HepG2 (cell line): ENCODE results near the gene KLF16. TPM values are rescaled to one million over a fixed set of nuclear protein-coding genes. Genes with fewer than 3 reads are reported as not detected.

Experiments used
- AKNA ChIP-seq: sonication (generic); formaldehyde crosslinking; IDR thresholded peaks from 2 replicates; pipeline ENCODE4 v1.4.0; 2020; ENCODE audit warnings: missing genetic modification reagents, borderline replicate concordance
- BATF2 ChIP-seq: sonication (generic); formaldehyde crosslinking; IDR thresholded peaks from 2 replicates; pipeline ENCODE4 v1.8.0; 2022; ENCODE audit warnings: mild to moderate bottlenecking, missing genetic modification reagents, moderate library complexity
- GMEB2 ChIP-seq: IDR thresholded peaks from 2 replicates; pipeline ENCODE4 v1.6.1; 2016; ENCODE audit warnings: missing biosample characterization, missing genetic modification reagents, low read depth
- HBP1 ChIP-seq: IDR thresholded peaks from 2 replicates; pipeline ENCODE4 v1.6.1; 2016; ENCODE audit warnings: low read depth, control low read depth
- HNRNPLL ChIP-seq: fragments of 200-400 bp; formaldehyde crosslinking; IDR thresholded peaks from 2 replicates; pipeline ENCODE4 v1.6.1; 2017; ENCODE audit warnings: mild to moderate bottlenecking, low read depth, low read length; ENCODE audit not compliant: poor library complexity, severe bottlenecking
- JDP2 ChIP-seq: sonication (generic); formaldehyde crosslinking; IDR thresholded peaks from 2 replicates; pipeline ENCODE4 v1.8.1; 2022; ENCODE audit warnings: missing genetic modification reagents, borderline replicate concordance
- MIXL1 ChIP-seq: IDR thresholded peaks from 2 replicates; pipeline ENCODE4 v1.6.1; 2016
- RBFOX2 ChIP-seq: fragments of 200-400 bp; formaldehyde crosslinking; IDR thresholded peaks from 2 replicates; pipeline ENCODE4 v1.6.1; 2017; ENCODE audit warnings: low read depth, mild to moderate bottlenecking, low read length
- SP4 ChIP-seq: sonication (generic); formaldehyde crosslinking; IDR thresholded peaks from 2 replicates; pipeline ENCODE4 v1.8.1; 2023; ENCODE audit warnings: mild to moderate bottlenecking, missing genetic modification reagents
- SRSF1 ChIP-seq: fragments of 200-400 bp; formaldehyde crosslinking; optimal IDR thresholded peaks from 2 replicates; pipeline ENCODE3; 2017; ENCODE audit warnings: mild to moderate bottlenecking, low read depth, low read length, moderate library complexity
- ZBTB25 ChIP-seq: IDR thresholded peaks from 2 replicates; pipeline ENCODE4 v1.6.1; 2018; ENCODE audit warnings: missing genetic modification reagents
- ZNF143 ChIP-seq: sonication (generic); formaldehyde crosslinking; IDR thresholded peaks from 2 replicates; pipeline ENCODE4 v1.4.0; 2020; ENCODE audit warnings: missing genetic modification reagents
- ZNF263 ChIP-seq: sonication (generic); formaldehyde crosslinking; IDR thresholded peaks from 2 replicates; pipeline ENCODE4 v1.4.0; 2020; ENCODE audit warnings: missing genetic modification reagents
- ZNF652 ChIP-seq: IDR thresholded peaks from 2 replicates; pipeline ENCODE4 v1.6.1; 2016; ENCODE audit warnings: low read depth, borderline replicate concordance
- ZNF780A ChIP-seq: sonication (generic); formaldehyde crosslinking; IDR thresholded peaks from 2 replicates; pipeline ENCODE4 v1.8.0; 2022; ENCODE audit warnings: mild to moderate bottlenecking, missing genetic modification reagents, moderate library complexity
- ZNF841 ChIP-seq: sonication (generic); formaldehyde crosslinking; IDR thresholded peaks from 2 replicates; pipeline ENCODE4 v1.8.1; 2023; ENCODE audit warnings: missing genetic modification reagents, borderline replicate concordance
- polyA plus RNA-seq, 8 experiments: library from polyadenylated mRNA; depleted of rRNA in 3 of 8; stranded (reverse) in 7 of 8; unstranded in 1 of 8; fragments of >200 nt; fragmentation: Illumina TruSeq in 4 of 8; extraction: Trizol in 4 of 8; gene quantifications; 2 replicates each; pipeline versions ENCODE4 v1.2.1 to v1.2.3, GENCODE V29; 2011 to 2016; ENCODE audit warnings: low read depth in 4 of 8, missing spikeins in 1 of 8, mixed read lengths in 1 of 8; ENCODE audit not compliant: insufficient read depth in 1 of 8
- total RNA-seq, 5 experiments: library from RNA; depleted of rRNA; stranded (reverse); fragments of >200 nt; fragmentation: Illumina TruSeq; extraction: Trizol; gene quantifications; 2 replicates each; pipeline ENCODE4 v1.2.3, GENCODE V29; 2016; ENCODE audit warnings: low read depth in 1 of 5

The KLF16 gene
- total and polyA plus RNA-seq, 2 of the 13 experiments (the other 11 are each of a cell fraction or from before 2014, with no cell fraction given): 3.5 to 6.7 TPM

GRCh38 chr19:1839658-1840540, 23.5 kb downstream of the KLF16 start (continued):
- TF ChIP-seq AKNA (CRISPR knock-in tag) (no peak), ZBTB25 (no peak), BATF2 (CRISPR knock-in tag) (no peak), ZNF652 (CRISPR knock-in tag) (no peak), HNRNPLL (no peak), ZNF143 (no peak), RBFOX2 (0 out of 2 replicates have a peak, but pooled peaks have one; percentile 45), MIXL1 (no peak), HBP1 (no peak), JDP2 (CRISPR knock-in tag) (no peak), SP4 (0 out of 2 replicates have a peak, but pooled peaks have one; percentile 52), ZNF841 (CRISPR knock-in tag) (no peak), ZNF780A (no peak), SRSF1 (no peak), GMEB2 (no peak), ZNF263 (CRISPR knock-in tag) (peak; percentile 94)
